Hematopoietic multipotent progenitor cell treated with erythropoietin and hydrocortisone succinate and interleukin-3 and kit ligand, for 8 days (in vitro differentiated cells): Measurements from ENCODE around the gene CLEC19A.

ENCODE experiments used
- DNase-seq: peaks from one replicate; pipeline ENCODE4 v3.0.0-alpha.2; 2015

The CLEC19A gene

GRCh38 chr16:19285431-19285830, at the start of gene CLEC19A:
CLEC19A (plus strand) TSS chr16:19285731; CDS start chr16:19285852, 121 bp downstream.
- DNase-seq, result no peak

DNA sequence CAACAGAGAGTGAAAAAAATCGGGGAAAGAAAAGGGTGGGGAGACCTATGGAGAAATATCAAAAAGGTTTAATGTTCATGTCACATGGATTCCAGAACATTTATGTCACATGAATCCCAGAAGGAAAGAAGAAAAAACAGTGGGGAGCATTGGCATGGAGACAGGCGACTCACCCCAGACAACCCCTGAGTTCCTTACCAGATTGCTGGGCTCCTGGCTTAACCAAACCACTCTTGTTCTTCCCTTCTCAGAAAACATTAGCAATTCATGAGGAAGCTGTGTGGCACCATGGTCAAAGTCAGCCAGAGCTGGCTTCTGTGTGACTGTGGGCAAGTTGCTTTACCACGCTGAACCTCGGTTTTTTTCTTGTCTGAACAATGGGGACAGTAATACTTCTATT, 49.6 kb upstream of the CLEC19A start:
- DNase-seq, result no peak

GRCh38 chr16:19236561-19237209, 48.8 kb upstream of the CLEC19A start:
- DNase-seq, result no peak

- no peak for DNase-seq
These were observed 47.1 kb upstream of the CLEC19A start for GRCh38 chr16:19238406-19238805.

DNA sequence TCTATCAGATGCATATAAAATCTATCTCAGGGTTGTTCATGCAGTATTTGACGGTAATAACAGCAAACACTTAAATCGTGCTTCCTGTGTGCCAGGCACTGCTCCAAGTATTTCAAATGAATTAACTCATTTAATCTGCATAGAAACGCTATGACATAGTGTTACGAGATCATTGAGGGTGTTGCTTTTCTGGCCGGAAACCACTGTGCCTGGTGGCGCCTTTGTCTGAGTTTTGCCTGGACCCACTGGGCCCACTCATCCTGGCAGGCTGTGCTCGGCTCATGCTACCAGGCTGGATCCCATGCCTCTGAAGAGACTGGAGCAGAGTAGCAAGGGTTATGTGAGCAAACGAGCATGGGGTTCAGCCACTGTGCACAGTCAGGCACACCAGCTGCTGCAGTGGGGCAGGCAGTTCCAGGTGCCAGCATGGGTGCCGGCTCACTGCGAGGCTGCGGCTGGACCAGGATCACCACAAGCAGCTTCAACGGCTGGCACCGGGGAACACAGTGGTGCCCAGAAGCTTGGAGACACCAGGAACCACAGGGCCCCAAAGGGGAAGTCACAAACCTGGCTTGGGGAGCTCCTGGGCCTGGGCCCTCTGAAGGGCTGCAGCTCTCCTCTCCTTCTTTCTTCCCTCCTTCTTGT, 45.9 kb upstream of the CLEC19A start:
- no peak for DNase-seq

DNA sequence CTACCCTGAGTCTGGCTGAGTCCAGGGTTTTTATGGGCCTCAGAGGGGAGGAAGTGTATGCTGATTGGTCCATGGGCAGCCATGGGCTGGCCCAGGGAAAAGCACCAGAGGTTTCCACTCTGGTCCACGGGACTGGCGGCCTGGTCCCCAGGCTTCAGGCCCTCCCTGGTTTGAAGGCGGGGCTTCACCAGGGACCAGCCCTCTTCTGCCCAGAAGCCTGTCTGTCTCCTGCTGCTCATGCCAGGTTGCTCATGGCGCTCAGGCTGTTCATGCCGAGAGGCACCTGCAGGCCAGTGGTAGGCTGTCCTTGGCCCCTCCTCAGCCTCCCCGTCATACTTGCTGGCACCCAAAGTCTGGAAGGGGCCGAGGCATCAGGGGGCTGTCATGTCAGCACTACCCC, 45.0 kb upstream of the CLEC19A start:
- DNase-seq, result no peak

DNA sequence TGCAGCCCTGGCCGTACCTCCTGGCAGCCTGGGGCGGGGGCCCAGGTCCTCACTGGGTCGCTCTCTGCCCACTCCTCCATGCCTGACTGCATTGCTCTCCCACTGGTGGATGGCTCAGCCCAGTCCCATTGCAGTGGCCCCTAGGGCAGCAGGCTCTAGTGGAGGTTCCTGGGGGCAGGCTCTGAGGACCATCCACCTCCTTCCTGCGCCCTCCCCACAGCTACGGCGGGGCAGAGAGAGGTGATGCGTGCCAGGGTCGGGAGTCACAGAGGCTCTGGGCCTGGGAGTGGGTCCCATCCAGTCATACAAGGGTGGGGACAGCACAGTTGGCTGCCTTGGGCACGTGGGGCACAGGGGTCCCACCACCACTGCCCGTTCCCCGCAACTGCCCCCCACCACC, 44.0 kb upstream of the CLEC19A start:
- no peak for DNase-seq

DNA sequence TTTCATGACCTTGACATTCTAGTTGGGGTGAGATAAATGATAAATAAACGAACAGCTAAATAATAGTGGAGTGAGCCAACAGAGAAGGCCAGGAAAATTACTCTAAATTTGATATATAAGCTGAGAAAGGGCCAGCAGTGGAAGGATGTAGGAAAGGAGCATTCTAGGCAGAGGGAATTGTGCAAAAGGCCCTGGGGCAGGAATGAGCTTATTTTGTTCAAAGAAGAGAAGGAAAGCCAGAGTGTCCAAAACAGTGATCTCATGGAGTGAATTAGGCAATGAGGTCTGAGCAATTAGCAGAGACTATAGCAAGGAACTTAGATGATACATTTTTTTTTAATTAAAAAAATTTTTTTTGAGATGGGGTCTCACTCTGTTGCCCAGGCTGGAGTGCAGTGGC, 43.3 kb upstream of the CLEC19A start:
- no peak for DNase-seq

- DNase-seq, result no peak
These were observed 42.5 kb upstream of the CLEC19A start for GRCh38 chr16:19242987-19243575.

DNA sequence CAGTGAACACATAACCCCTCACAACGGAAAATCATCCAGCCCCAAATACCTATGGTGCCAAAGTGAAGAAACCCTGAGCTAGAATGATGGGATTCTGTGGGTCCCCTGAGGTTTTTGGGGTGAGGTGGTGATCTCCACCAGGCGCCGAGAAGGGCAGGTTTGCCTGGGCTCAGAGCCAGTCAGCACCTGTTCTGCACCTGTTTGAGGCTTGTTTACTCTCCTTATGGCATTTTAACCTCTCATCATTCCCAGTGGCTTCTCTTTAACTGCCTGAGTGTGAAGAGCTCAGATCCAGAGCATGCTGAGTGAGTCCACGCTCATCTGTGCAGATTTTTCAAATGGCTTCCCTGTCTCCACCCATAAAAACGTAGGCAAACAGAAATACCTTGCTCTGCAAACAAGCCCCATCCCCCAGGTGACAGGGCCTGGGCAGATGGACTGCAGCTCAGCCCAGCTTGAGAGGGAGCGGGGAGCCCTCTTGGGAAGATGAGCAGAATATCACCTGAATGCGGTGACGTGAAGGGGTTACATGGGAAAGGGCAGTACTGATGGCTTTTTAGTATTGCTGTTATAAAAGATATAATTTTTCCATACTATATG, 40.1 kb upstream of the CLEC19A start:
- no peak for DNase-seq

DNA sequence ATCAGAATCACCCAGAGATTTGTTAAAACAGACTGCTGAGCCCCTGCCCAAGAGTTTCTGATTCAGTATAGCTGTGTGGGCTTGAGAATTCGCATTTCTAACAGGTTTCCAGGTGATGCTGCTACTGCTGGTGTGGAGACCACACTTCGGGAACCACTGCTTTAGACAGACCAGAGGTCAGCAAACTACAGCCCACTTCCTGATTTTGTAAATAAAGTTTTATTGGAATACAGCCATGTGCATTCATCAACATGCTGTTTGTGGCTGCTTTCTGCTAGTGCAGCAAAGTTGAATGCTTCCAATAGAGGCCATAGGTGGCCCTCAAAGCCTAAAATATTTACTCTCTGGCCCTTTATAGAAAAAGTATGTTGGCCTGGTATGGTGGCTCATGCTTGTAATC, 32.6 kb upstream of the CLEC19A start:
- no peak for DNase-seq

DNA sequence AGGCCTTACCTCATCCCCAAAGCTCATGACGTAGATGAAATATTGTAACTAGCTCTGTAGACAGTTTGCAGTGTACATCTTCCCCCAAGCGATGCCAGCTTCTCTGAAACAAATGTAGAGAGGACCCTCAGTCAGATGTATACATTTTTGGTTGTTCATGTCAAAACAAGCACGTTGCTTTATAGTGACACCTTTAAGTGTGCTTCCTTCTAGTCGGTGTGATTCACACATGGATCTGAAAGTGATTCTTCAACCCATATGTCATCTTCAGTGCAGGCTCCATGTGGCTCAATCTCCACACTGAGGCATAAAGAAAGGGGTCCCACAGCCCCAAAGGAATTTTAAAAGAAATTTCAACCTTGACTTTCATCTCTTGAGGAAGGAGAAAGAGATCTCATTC, 30.9 kb upstream of the CLEC19A start:
- DNase-seq, result no peak

DNA sequence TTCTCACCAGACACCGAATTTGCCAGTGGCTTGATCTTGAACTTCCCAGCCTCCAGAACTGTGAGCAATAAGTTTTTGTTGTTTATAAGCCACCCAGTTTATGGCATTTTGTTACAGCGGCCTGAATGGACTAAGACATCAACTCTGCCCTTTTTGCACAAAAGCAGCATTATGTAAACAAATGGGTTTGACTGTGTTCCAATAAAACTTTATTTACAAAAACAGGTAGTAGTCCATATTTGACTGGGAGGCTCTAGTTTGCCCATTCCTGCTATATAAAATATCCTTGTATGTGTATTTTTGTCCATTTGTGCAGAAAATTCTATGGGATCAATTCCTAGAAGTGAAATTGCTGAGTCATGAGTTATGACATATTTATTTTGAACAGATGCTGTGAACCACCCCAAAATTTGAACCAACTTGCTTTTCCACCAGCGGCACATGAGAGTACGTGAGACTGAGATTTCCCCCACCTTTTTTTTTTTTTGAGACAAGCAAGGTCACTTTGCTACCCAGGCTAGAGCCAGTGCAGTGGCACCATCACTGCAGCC, 21.3 kb upstream of the CLEC19A start:
- no peak for DNase-seq

DNA sequence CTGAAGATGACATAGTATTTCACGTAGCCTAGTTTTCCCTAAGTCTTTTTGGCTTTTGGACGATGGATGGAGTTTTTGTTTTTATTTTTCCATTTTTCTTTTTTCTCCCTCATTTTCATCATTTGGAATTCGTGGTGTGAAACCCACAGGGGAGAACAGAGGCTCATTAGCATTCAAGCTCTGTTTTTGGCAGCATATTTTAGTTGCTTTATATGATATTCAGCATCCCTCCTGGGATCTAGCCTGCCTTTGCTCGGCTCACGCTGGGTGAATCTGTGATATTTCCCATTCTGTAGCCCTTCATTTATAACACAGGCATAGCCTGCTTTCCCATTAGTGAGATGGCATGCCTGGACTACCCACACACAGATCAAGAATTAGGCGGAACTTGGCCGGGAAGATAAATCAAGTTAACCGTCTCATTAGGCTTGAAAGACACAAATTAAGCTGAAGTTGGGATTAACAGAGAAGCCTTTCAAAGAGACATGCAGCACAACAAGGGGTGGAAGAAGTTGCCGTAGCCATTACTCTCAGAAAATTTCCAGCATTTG, 20.1 kb upstream of the CLEC19A start:
- DNase-seq, result no peak

- no peak for DNase-seq
These were observed 18.8 kb upstream of the CLEC19A start for GRCh38 chr16:19266774-19267173.

GRCh38 chr16:19269098-19269497, 16.4 kb upstream of the CLEC19A start:
- no peak for DNase-seq

- no peak for DNase-seq
These were observed 11.2 kb upstream of the CLEC19A start for GRCh38 chr16:19274165-19274797.

GRCh38 chr16:19278403-19278802, 7.1 kb upstream of the CLEC19A start:
- no peak for DNase-seq

DNA sequence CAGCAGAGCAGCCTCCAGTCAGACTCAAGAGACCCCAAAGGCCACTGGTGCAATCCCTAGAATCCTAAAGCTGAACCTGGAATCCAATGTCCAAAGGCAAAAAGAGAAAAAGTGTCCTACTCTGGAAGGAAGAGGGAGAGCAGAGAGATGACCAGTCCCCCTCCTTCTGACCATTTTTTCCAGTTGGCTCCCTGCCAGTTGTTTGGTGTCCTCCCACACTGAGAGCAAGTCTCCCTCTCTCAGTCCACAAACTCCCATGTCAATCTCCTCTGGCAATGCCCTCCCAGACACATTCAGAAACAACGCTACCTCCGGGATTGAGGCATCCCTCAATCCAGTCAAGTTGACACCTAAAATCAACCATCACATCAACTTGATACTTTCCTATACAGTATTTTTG, 4.3 kb upstream of the CLEC19A start:
- no peak for DNase-seq

DNA sequence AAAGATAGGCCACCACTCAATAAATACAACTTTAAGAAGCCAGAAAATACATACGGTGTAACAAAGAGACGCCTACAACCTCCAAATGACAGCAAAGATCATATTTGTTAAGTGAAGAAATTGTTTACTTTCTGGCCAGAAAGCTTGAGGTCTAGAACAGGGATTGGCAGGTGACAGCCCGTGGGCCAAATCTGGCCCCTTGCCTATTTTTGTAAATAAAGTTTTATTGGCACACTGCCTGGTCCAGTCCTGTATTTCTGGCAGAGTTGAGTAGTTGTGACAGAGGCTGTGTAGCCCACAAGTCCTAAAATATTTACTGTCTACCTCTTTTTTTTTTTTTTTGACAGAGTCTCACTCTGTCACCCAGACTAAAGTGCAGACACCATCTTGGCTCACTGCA, 3.4 kb upstream of the CLEC19A start:
- no peak for DNase-seq

DNA sequence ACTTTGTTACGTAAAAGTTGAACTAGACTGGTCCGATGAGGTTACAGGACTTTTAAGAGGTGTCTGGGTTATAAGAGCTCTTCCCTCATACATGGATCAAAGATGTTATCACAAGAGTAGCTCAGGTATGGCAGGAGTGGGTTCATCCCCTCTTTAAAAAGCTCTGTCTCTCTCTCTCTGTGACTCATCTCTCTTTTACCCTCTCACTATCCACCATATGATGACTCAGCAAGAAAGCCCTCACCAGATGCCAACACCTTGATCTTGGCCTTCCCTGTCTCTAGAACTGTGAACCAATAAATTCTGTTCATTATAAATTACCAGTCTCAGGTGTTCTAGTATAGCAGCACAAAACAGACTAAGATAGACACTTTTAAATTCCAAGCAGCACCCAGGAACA, 1.9 kb upstream of the CLEC19A start:
- no peak for DNase-seq

- no peak for DNase-seq
These were observed 1.3 kb upstream of the CLEC19A start for GRCh38 chr16:19284207-19284606.

- no peak for DNase-seq
These were observed 1.3 kb downstream of the CLEC19A start for GRCh38 chr16:19286827-19287226.
